Measurements from ENCODE around the gene HOPX.

The HOPX gene

DNA sequence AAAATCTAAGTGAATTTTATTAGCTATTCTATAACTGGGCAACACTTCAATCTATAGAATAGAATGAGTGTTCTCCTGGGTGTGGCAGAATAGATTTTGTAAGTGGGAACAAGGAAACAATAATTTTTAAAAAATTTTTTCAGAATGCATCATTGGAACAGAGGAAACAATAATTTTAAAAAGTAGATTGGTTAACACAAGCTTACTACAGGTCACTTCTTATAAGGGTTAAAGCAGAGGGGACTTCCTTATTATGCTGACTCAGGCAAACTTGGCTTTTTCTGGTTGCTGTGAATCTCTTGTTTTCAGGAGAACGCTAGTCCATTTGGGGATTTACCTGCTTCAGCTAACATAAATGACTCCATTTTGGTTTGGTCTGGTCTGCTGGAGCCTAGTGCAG lies 52.5 kb downstream of the HOPX start:
- TF ChIP-seq, protein P1, sequence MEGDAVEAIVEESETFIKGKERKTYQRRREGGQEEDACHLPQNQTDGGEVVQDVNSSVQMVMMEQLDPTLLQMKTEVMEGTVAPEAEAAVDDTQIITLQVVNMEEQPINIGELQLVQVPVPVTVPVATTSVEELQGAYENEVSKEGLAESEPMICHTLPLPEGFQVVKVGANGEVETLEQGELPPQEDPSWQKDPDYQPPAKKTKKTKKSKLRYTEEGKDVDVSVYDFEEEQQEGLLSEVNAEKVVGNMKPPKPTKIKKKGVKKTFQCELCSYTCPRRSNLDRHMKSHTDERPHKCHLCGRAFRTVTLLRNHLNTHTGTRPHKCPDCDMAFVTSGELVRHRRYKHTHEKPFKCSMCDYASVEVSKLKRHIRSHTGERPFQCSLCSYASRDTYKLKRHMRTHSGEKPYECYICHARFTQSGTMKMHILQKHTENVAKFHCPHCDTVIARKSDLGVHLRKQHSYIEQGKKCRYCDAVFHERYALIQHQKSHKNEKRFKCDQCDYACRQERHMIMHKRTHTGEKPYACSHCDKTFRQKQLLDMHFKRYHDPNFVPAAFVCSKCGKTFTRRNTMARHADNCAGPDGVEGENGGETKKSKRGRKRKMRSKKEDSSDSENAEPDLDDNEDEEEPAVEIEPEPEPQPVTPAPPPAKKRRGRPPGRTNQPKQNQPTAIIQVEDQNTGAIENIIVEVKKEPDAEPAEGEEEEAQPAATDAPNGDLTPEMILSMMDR (IDR thresholded peaks at IDR 0.05; ENCODE audit: borderline replicate concordance, insufficient read depth, low read depth, low read length), result no peak
- H3K4me3 ChIP-seq (ENCODE audit: low read depth, low read length), result no peak overlapping the region

DNA sequence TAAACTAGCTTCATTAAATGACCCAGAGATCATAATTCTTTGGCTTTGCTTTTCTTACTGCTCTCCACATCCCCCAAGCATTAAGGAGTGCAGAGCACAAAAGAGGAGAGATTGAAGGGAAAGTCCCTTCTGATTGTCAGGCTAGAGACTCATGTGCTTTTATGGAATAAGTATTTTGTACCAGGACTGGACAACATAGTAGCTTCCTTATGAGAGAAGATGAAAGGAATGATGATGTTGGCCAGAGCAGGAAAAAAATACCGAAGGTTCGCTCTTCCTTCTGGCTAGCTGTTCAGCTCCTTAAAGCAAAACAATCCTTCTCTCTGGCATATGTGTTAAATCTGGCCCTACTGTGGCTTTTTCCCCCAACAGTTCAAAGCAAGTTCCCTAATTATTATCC lies 53.1 kb downstream of the HOPX start:
- TF ChIP-seq, protein P1 (IDR thresholded peaks at IDR 0.05; ENCODE audit: borderline replicate concordance, insufficient read depth, low read depth, low read length), result no peak
- H3K4me3 ChIP-seq (ENCODE audit: low read depth, low read length), result no peak overlapping the region

DNA sequence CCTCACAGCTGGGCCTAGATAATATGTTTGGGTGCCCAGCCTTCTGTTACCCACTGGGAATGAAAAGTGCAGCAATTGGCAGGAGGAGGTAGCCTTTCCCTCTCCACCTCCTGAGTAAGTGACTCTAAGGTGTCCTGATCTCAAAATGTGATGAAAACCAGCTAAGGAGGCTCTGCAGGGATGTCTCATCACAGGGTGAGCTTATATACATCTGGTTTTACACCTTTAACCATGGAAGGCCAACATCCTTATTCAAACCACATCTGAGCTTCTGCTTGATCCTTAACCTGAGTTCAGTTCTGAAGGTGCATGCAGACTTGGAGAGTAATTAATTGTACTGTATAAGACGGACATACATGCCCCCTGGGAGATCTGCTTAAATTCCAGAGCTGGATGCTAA lies 53.7 kb downstream of the HOPX start:
- no peak overlapping the region for H3K4me3 ChIP-seq (ENCODE audit: low read depth, low read length)
- TF ChIP-seq, protein P1 (IDR thresholded peaks at IDR 0.05; ENCODE audit: borderline replicate concordance, insufficient read depth, low read depth, low read length), result no peak

DNA sequence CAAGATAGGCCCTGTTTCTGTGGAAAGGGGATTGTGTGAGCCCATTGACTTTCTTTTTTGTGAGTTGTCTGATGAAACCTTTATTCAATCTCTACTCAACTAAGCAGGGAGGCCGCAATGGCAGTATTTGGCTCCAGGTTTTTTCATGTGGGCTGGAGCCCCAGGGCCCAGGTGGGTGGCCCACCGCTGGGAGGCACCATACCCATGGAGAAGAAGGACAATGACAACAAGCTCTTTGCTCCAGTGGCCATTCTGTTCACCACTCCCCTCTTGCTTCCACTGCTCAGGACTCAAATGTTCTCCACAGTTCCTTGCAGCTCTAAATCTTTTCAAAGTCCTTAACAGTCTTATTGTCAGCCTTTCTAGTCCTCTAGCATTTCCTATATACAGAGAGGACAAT lies 54.1 kb downstream of the HOPX start:
- H3K4me3 ChIP-seq (ENCODE audit: low read depth, low read length), result no peak overlapping the region
- TF ChIP-seq, protein P1 (IDR thresholded peaks at IDR 0.05; ENCODE audit: borderline replicate concordance, insufficient read depth, low read depth, low read length), result no peak

DNA sequence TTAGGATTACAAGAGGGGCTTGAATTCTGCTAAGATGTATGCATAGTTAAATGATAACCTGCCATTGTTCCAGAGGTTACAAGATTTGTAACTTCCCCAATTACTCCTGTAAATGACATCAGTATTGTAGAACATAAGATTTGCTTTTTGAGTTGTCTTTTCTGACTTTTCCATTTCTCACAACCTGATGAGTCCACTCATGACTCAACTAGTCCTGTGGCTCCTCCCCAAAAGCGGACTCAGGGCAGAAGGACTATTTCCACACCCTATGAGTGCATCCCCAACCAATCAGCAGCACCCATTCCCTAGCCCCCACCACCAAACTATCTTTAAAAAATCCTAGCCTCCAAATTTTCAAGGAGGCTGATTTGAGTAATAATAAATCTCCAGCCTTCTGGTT lies 54.7 kb downstream of the HOPX start:
- TF ChIP-seq, protein P1 (IDR thresholded peaks at IDR 0.05; ENCODE audit: borderline replicate concordance, insufficient read depth, low read depth, low read length), result no peak
- no peak overlapping the region for H3K4me3 ChIP-seq (ENCODE audit: low read depth, low read length)

DNA sequence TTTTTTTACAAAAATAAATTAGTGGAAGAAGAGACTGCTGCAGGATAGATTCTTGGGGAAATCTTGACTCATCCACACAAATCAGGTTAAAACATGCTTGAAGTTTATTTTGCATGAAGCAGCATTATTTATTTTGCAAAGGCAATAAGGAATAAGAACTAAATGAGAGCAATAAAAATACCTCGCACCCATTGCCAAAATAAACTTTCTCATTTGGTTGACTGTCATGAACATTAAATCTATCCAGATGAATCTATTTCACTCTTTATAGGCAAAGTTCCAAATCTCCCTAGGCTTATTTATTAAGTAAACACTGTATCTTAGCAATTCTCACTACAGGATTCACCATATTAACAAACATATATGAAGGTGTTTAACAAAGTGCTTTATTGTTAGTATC lies 58.9 kb downstream of the HOPX start:
- H3K4me3 ChIP-seq (ENCODE audit: low read depth, low read length), result no peak overlapping the region
- TF ChIP-seq, protein P1 (IDR thresholded peaks at IDR 0.05; ENCODE audit: borderline replicate concordance, insufficient read depth, low read depth, low read length), result no peak

DNA sequence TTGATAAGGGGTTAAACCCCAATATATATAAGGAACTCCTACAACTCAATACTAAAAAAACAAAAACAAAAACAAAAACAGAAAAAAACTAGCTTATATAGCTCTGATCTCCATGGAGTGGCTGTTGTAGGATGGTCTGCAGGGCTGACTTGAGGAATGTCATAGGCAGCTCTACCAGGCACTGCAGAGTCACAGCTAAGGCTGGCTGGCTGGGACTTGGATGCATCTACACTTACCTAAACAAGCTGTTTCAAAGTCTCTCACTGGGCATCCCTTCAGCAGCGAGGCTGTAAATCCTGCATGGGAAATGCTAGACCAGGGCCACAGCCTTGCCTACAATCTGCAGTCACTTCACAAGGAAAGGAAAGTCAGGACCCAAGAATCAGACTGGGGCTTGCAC lies 61.3 kb downstream of the HOPX start:
- no peak overlapping the region for H3K4me3 ChIP-seq (ENCODE audit: low read depth, low read length)
- TF ChIP-seq, protein P1 (IDR thresholded peaks at IDR 0.05; ENCODE audit: borderline replicate concordance, insufficient read depth, low read depth, low read length), result no peak

All from GM12875 (cell line).